Gastrocnemius medialis (tissue), 4 donors: ENCODE results near the gene ADAMTS20. TPM values are rescaled to one million over a fixed set of nuclear protein-coding genes. Genes with fewer than 3 reads are reported as not detected.

Experiments
- ATAC-seq, 2 donors: fragments of 150-250 bp; one replicate each; pipeline ENCODE4 v1.9.1; 2016
- DNase-seq, 2 donors: peaks; one replicate each; pipeline ENCODE4 v3.0.0-alpha.2; 2019
- H3K27ac ChIP-seq, 4 donors: fragments of 200-600 bp; sonication (generic); 1 replicate in 1 of 4; 2 replicates in 3 of 4; pipeline ENCODE4 v1.5.1; 2016 to 2018; ENCODE audit warnings: mild to moderate bottlenecking in 2 of 4, moderate library complexity in 1 of 4
- H3K27me3 ChIP-seq, 3 donors: fragments of 200-600 bp; sonication (generic) in 2 of 3; 1 replicate in 1 of 3; 2 replicates in 2 of 3; pipeline versions ENCODE4 v1.5.1 to v1.6.0; 2016 to 2019; ENCODE audit warnings: mild to moderate bottlenecking in 1 of 3, moderate library complexity in 1 of 3
- H3K36me3 ChIP-seq, 2 donors: fragments of 200-600 bp; sonication (generic) in 1 of 2; one replicate each; pipeline ENCODE4 v1.5.1; 2017 to 2018
- H3K4me1 ChIP-seq, 2 donors: fragments of 200-600 bp; sonication (generic) in 1 of 2; one replicate each; pipeline ENCODE4 v1.5.1; 2016 to 2017; ENCODE audit warnings: mild to moderate bottlenecking in 2 of 2
- H3K4me3 ChIP-seq, 4 donors: fragments of 200-600 bp; sonication (generic) in 3 of 4; 1 replicate in 1 of 4; 2 replicates in 3 of 4; pipeline ENCODE4 v1.5.1; 2016 to 2019; ENCODE audit warnings: mild to moderate bottlenecking in 2 of 4
- H3K9me3 ChIP-seq, 3 donors: fragments of 200-600 bp; sonication (generic) in 2 of 3; 1 replicate in 1 of 3; 2 replicates in 2 of 3; pipeline ENCODE4 v1.5.1; 2016 to 2019
- POLR2A ChIP-seq, 2 donors: fragments of 450-650 bp; IDR thresholded peaks; one replicate each; pipeline ENCODE4 v1.6.1; 2017; ENCODE audit warnings: antibody characterized with exemption in 2 of 2, mild to moderate bottlenecking in 2 of 2, moderate library complexity in 2 of 2
- in situ Hi-C, 4 donors: fragments of 200-750 bp; cut with MboI; loops; one replicate each; pipeline versions ENCODE4 v1.15.0 to v1.8.0; 2017; ENCODE audit warnings: low sequenced_read_pairs in 4 of 4
- intact Hi-C: fragments of 100-400 bp; cut with DNase I; formaldehyde crosslinking; loops from one replicate; pipeline ENCODE4 v1.15.1; 2023; ENCODE audit warnings: low total_unique reads
- total RNA-seq, 4 donors: library from RNA; depleted of rRNA; stranded (reverse); fragments of >200 nt; gene quantifications; one replicate each; pipeline versions ENCODE4 v1.1.0 to v1.2.3, GENCODE V29; 2016
- TF ChIP-seq, protein P1 (sequence below), 5 experiments: fragments of 450-650 bp in 3 of 5; fragments of 200-600 bp in 2 of 5; sonication (generic) in 2 of 5; IDR thresholded peaks in 4 of 5; conservative IDR thresholded peaks in 1 of 5; 1 replicate in 4 of 5; 2 replicates in 1 of 5; pipeline ENCODE4 v1.5.1; 2016 to 2019; ENCODE audit warnings: antibody characterized with exemption in 5 of 5, mild to moderate bottlenecking in 3 of 5, moderate library complexity in 3 of 5

ADAMTS20 gene
- total RNA-seq, 4 donors from 2014 or later = not detected

DNA sequence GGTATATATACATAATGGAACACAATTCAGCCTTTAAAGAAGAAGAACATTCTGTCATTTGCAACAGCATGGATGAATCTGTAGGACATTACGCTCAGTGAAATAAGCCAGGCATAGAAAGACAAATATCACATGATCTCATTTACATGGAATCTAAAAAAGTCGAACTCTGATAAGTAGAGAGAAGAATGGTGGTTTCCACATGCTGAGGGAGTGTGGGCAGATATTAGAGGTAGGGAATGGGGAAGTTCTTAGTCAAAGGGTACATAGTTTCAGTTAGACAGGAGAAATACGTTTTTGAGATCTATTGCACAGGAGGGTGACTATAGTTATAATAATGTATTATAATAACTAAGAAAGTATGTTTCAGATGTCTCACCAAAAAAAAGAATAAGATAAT, 71.4 kb downstream of the ADAMTS20 start:
- no peak for ATAC-seq
- TF ChIP-seq, protein P1, sequence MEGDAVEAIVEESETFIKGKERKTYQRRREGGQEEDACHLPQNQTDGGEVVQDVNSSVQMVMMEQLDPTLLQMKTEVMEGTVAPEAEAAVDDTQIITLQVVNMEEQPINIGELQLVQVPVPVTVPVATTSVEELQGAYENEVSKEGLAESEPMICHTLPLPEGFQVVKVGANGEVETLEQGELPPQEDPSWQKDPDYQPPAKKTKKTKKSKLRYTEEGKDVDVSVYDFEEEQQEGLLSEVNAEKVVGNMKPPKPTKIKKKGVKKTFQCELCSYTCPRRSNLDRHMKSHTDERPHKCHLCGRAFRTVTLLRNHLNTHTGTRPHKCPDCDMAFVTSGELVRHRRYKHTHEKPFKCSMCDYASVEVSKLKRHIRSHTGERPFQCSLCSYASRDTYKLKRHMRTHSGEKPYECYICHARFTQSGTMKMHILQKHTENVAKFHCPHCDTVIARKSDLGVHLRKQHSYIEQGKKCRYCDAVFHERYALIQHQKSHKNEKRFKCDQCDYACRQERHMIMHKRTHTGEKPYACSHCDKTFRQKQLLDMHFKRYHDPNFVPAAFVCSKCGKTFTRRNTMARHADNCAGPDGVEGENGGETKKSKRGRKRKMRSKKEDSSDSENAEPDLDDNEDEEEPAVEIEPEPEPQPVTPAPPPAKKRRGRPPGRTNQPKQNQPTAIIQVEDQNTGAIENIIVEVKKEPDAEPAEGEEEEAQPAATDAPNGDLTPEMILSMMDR (IDR thresholded peaks at IDR 0.05 in 4 of 5, conservative IDR thresholded peaks at IDR 0.05 in 1 of 5) = no peak
- no peak for TF ChIP-seq POLR2A (IDR thresholded peaks at IDR 0.05)

DNA sequence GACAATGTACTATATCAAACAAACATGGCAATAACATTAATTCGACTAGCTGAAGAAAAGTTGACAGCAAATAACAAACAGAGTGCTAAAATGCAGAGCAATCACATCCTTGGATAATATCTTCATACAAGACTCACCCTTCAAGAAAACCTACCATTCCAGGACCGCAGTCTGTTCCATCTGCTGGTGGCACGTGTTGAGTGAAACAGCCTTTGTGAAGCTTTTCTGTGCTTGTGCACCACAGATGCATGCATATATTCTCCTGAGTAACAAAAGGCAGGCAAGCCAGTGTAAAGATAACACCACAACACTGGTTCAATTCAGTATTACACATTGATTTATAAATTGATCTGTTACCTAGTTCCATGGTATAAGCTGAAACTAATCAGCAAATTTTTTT, 89.3 kb downstream of the ADAMTS20 start:
- intact Hi-C loops = no loop called here
- H3K36me3 ChIP-seq = no peaks in the 10 kb centered on the region
- in situ Hi-C loops = loop anchor here in 1 of 4 donors (25.0 kb wide), 1 partner anchor 425 kb away; no protein-coding TSS in a partner anchor
- no peak overlapping the region for H3K4me3 ChIP-seq
- no peaks in the 10 kb centered on the region for H3K9me3 ChIP-seq
- no peaks in the 10 kb centered on the region for H3K4me1 ChIP-seq
- no peak for DNase-seq
- no peaks in the 10 kb centered on the region for H3K27me3 ChIP-seq
- TF ChIP-seq, protein P1 (IDR thresholded peaks at IDR 0.05 in 4 of 5, conservative IDR thresholded peaks at IDR 0.05 in 1 of 5) = no peak
- no peak for TF ChIP-seq POLR2A (IDR thresholded peaks at IDR 0.05)
- no peak overlapping the region for H3K27ac ChIP-seq
- no peak for ATAC-seq

More for the DNA sequence above, 71.4 kb downstream of the ADAMTS20 start:
- H3K9me3 ChIP-seq = no peaks in the 10 kb centered on the region
- intact Hi-C loops (no loop called here), in situ Hi-C loops (no loop called here)
- no peaks in the 10 kb centered on the region for H3K4me1 ChIP-seq
- no peak for DNase-seq
- H3K4me3 ChIP-seq = no peak overlapping the region
- no peak overlapping the region for H3K27ac ChIP-seq
- H3K36me3 ChIP-seq = no peaks in the 10 kb centered on the region
- H3K27me3 ChIP-seq = no peaks in the 10 kb centered on the region

DNA sequence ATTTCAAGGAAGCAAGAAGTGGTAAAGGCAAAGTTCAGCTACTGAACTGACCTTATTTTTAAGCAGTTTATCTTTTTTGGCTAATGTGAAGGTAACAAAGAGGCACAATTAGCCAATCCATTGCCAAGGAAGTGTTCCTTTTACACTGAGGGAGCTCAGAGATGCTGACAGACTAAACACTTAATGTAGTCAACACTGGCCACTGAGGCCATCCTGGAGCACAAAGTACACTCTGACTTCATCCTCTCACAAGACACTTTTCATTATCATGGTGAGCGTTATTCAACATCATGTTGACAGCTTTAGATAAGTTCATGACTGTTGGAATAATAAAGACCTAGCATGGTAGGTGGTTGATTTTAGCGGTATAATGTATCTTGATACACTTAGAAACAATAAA, 89.9 kb downstream of the ADAMTS20 start:
- in situ Hi-C loops (loop anchor here in 1 of 4 donors (25.0 kb wide), 1 partner anchor 425 kb away; no protein-coding TSS in a partner anchor), intact Hi-C loops (no loop called here)
- Histone ChIP-seq H3K4me3 (no peak overlapping the region), H3K27ac (no peak overlapping the region), H3K27me3 (no peaks in the 10 kb centered on the region), H3K4me1 (no peaks in the 10 kb centered on the region), H3K9me3 (no peaks in the 10 kb centered on the region), H3K36me3 (no peaks in the 10 kb centered on the region)
- TF ChIP-seq, protein P1 (IDR thresholded peaks at IDR 0.05 in 4 of 5, conservative IDR thresholded peaks at IDR 0.05 in 1 of 5) = no peak
- no peak for TF ChIP-seq POLR2A (IDR thresholded peaks at IDR 0.05)
- ATAC-seq (no peak), DNase-seq (no peak)

DNA sequence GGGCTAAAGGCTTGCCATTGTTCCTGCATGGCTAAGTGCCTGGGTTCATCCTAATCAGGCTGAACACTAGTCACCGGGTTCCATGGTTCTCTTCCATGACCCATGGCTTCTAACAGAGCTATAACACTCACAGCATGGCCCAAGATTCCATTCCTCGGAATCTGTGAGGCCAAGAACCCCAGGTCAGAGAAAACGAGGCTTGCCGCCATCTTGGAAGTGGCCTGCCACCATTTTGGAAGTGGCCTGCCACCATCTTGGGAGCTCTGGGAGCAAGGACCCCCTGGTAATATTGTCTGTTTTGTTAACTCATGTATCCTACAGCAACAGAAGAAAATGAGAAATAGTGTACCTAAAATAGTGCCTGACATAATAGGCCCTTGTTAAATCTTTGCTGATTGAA, 92.7 kb downstream of the ADAMTS20 start:
- H3K27me3 ChIP-seq = no peaks in the 10 kb centered on the region
- no peaks in the 10 kb centered on the region for H3K36me3 ChIP-seq
- in situ Hi-C loops (loop anchor here in 1 of 4 donors (25.0 kb wide), 1 partner anchor 428 kb away; no protein-coding TSS in a partner anchor), intact Hi-C loops (no loop called here)
- TF ChIP-seq POLR2A (IDR thresholded peaks at IDR 0.05) = no peak
- TF ChIP-seq, protein P1 (IDR thresholded peaks at IDR 0.05 in 4 of 5, conservative IDR thresholded peaks at IDR 0.05 in 1 of 5) = no peak
- no peak overlapping the region for H3K4me3 ChIP-seq
- ATAC-seq (no peak), DNase-seq (no peak)
- no peaks in the 10 kb centered on the region for H3K9me3 ChIP-seq
- H3K27ac ChIP-seq = no peak overlapping the region
- no peaks in the 10 kb centered on the region for H3K4me1 ChIP-seq

DNA sequence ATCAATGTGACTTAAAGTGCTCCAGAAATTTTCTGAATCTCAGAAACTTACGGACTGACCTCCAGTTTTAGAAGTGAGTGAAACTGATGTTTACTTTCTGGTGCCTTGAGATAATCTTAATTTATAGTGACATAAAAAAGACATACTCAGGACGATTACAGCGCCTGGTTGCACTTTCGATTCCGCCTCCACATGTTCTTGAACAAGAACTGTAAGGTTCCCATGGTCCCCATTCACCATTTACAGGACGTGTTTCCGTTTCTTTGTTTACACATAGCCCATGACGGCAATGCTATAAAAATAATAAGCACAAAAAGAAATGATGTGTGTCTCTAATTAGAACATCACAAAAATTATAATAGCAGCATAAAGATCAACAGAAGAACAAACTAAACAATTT, 98.2 kb downstream of the ADAMTS20 start:
- ATAC-seq = no peak
- H3K4me1 ChIP-seq = no peaks in the 10 kb centered on the region
- H3K9me3 ChIP-seq = no peaks in the 10 kb centered on the region
- TF ChIP-seq, protein P1 (IDR thresholded peaks at IDR 0.05 in 4 of 5, conservative IDR thresholded peaks at IDR 0.05 in 1 of 5) = no peak
- TF ChIP-seq POLR2A (IDR thresholded peaks at IDR 0.05) = no peak
- no peaks in the 10 kb centered on the region for H3K36me3 ChIP-seq
- intact Hi-C loops = no loop called here
- H3K27ac ChIP-seq = no peak overlapping the region
- no peaks in the 10 kb centered on the region for H3K27me3 ChIP-seq
- no peak overlapping the region for H3K4me3 ChIP-seq
- in situ Hi-C loops = loop anchor here in 1 of 4 donors (25.0 kb wide), 1 partner anchor 434 kb away; no protein-coding TSS in a partner anchor
- DNase-seq = no peak
